ENCODE measurements around the gene UNC79.

UNC79 gene

DNA sequence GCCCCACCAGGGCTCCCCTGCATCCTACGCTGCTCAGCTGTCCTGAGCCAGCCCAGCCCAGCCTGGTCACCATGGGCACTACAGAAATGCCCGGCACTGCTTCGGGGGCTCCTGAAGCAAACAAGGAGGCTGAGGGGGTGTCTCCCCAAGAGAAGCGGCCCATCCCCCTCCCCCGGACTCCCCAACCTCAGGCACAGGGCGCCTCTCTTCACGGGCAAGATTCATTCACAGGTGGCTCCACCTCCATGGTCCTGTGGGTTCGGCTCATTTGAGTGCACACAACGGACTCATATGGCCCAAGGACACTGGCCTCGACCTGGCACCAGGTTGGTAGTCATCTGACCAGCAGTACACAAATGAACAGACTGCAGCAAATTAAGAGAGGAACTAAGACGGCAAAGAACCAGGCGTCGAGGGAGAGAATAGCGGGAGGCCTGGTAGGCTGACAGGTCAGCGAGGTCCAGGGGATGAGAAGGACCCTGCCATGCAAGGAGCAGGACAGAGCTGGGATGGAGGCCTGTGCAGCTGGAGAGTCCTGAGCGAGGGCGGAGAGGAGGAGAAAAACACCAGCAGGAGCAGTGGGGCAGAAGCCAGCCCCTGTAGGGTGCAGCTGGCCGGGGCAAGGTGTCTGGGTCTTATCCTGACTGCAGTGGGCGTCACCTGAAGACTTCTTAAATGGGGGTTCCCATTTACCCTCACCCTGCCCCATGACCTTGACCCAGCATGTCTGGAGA, 297.3 kb downstream of the UNC79 start:
- DNase-seq (ENCODE audit: low spot score): no peak

DNA sequence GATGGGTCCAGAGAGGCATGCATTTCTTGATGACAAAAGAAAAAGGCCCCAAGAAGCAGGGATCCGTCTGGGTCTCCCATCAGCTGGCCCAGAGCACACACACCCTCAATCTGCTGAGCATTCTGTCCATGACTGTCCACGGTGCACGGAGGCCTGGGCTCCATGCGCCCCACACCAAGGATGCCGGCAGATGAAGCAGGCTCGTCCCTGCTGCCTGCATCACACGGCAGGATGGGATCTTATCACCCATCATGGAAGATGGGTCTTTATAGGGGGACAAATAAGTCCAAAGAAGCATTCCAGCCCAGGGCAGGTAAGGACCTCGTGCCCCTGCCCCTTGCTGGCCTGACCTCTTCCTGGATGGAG, 297.9 kb downstream of the UNC79 start:
- DNase-seq (ENCODE audit: low spot score): no peak

DNA sequence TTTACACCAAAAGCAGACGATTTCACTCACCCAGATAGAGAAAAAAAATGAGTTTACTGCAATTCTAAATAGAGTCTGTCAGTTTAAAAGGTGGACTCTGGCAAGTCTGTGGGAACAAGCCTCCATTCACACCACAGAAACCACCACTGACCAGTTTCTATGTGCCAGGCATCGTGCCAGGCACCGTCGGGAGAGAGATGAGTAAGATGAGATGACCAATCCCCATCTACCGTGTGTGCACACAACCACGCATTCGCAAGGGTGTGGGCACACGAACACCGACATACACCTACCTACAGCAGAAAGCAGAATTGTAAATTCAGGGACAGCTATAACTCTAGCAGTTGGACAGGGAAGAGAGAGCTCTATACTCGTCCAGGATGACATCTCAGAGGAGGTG, 299.3 kb downstream of the UNC79 start:
- DNase-seq (ENCODE audit: low spot score): no peak

DNA sequence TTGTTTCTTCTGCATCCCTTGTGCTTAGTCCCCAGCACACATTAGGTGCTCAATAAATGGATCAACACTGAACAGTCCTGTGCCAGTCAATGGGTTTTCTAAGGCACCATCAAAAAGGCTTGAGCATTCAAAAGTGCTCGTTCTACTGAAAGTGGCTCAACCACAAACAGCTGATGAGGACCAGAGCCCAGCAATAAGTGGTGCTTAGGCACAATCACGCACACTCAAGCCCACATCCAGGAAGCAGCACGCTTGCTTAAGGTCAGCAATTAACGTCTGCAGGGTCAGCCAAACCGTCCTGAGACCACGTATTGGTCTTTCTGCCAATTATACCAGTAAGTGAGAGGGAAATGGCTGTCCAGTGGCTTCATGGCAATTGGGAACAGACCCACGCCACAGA, 301.0 kb downstream of the UNC79 start:
- DNase-seq (ENCODE audit: low spot score): no peak

DNA sequence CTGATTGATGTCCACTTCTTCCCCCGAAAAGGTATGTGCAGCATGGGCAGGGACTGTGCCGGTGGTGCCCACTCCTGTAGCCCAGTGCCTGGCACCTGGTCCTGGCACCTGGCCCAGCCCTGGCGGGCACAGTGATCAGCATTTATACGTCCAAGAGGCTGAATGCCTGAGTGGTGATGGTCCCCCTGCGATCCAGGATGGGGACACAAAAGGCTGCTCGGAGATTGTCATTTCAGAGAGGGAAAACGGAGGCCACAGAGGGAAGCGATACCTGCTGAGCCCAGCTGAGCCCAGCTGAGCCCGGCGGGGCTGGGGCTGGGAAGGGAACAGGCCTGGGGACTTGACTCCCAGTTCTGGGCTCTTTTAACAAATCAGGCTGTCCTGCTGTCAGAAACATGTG, 301.8 kb downstream of the UNC79 start:
- DNase-seq (ENCODE audit: low spot score): no peak

DNA sequence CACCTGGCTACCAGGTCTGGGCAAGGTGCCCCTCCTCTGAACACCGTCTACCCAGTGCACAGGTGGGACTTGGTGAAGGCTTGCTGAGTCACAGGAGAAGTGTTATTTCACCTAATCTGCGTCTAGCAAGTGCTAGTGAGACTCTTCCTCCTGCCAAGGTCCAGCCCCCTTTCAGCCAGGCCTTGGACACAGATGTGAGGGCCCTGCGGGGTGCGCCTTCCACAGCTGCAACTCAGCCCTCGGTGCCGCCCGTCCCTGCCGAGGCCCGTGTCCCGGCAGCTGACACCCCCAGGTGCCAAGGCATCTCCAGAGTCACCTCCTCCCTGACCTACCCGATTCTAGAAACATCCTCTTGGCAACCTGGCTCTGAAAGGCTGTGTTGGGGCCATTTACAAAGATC, 302.5 kb downstream of the UNC79 start:
- no peak for DNase-seq (ENCODE audit: low spot score)

DNA sequence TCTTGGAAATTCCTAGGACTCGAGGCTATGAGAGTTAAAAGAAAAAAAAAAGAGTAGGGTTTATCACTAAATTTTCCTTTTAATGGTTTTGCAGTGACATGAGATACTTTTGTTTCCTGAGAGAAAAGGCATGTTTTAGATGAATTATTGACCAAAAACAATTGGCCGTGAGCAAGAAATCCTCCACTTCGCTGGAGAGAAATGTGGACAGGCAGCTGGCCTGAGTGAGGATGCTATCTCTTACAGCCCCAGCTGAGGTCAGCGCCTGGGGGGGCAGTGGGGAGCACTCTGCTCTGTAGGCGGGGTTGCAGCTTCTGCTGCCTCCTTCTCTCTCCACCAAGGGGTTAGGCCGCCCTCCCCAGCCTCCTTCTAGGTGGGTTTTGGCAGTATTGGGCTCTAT, 302.9 kb downstream of the UNC79 start:
- no peak for DNase-seq (ENCODE audit: low spot score)

DNA sequence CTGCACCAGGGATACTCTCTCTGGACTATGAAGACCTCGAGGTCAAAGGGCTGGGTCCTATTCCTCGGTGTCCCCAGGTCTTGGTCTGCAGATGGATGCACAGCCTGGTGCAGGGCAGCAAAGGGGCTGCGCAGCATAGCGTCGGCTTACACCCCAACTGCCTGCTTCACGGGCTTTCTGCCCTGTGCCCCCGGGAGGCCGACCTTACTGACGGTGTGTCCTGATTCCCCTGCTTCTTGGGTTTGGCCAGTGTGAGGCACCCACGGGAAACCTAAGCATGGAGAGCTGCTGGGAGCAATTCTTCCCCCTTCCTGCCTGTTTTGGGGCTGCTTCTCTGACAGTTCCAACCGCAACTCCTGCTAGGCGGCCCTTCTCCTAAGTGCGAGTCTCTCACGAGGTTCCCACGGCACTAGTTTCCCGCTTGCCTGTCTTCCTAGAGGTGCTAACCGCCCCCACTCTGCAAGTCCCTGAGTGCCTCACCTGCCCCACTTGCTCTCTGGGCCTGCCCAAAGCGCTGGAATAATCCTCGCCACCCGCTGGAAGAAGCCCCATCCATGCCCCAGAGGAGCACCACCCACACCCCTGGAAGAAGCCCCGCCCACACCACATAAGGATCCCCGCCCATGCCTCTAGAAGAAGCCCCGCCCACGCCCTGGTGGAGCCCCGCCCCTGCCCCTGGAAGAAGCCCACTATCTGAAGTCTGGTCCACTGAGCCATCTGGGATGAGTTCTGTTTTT, 303.5 kb downstream of the UNC79 start:
- DNase-seq (ENCODE audit: low spot score): no peak

DNA sequence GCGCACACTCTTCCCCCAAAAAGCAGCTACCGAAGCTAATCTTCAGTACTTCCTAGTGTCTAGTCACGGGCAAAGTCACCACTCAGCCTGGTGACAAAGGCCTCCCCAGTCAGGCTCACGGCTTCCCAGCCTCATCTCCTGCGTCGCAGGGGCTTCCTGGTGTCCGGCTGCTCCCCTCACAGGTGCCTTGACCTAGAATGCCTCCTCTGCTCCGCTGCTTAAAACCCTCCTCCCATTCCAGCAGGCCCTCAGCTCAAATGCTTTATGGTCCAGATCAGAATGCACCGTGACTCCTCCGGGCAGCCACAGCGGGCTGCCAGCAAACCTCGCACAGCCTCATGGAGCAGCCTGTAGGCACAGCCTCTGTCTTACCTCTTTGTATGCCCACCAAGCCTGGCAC, 304.5 kb downstream of the UNC79 start:
- no peak for DNase-seq (ENCODE audit: low spot score)

DNA sequence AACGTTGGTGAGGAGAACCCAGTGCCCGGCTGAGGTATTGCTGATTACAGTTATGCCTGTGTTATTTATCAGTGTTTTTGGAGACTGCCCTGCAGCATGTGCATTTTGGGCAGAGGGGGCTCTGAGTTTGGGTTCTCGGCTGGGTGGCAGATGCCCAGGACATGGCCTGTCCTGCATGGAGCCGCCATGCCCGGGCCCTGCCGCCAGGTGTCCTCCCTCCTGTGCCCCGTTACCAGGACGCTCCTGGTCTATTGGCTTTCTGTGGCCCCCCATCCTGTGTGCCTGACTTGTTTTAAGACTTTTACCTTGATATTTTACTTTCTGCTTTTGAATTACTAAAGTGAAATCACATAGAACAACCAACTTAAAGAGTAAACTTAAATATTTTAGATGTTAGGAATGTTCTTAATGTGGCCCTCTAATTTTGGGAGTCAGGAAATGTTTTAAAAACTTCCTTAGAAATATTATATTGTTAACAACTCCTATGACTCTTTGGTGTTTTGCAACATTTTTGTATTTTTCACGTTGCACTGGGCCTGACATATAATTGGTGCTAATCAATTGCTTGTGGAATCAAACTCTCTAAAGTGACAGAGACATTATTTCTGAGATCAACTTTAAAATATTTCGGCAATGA, 305.8 kb downstream of the UNC79 start:
- no peak for DNase-seq (ENCODE audit: low spot score)

DNA sequence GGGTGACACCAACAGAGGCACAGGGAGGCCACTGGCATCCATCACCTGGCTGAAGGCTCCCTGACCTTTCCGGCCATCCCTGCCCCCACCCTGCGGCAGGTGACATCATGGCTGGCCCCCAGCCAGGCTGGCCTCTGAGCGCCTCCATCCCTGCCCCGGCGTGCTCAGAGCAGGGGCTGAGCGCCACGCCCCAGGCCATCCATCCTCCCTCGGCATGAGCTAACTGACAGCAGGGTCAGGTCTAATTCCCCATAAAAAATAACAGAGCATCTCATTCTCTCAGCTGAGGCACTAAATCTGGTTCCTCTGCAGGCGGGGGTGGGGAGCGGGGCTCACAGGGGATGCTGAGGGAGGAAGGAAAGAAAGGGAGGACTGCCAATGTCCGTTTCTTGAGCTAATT, 306.9 kb downstream of the UNC79 start:
- DNase-seq (ENCODE audit: low spot score): no peak

DNA sequence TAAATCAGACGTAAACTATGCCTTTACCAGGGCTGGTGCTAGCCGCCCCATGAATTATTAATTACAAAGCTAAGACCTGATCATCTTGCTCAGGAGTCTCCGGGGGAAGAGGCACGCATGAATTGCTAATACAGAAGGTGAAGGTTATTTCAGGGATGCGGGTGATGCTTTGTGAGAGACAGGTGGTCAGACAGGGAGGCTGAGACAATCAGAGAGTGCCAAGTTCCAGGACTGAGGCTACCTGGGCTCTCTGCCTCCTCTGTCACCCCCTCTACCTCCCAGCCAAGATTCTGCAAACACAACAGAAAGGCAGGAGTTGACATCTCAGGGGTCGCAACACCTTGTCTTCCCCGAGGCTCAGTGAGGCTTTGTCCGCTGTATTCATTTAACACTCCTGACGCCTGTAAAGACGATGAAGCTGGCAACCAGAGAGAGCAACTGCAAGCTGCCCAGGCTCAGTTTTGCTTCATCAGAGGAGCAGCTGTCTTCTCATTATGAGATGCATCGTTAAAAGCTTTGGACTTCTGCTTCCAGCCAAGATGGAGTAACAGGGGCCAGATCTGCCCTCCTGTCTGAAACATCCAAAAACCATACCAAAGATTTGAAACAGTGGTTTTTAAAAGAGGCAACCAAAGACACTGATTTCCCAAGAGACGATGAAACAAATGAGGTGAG, 311.0 kb downstream of the UNC79 start:
- no peak for DNase-seq (ENCODE audit: low spot score)

DNA sequence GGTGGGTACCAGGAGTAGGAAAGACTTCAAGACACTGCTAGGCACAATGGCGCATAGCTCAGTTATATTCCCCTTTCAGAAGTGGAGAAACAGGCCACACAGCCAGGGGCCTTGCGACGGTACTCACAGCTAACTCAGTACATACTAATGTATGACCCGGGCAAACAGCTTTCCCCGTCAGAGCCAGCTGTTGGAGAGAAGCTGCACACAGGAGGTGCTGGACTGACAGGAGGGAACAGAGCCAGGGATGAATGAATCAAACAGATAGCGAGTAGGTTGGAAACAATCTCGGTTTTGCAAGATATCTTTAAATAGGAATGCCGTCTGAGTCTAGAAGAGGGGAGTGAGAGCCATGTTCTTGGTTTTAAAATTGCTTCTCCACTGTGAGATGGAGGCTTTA, 312.0 kb downstream of the UNC79 start:
- DNase-seq (ENCODE audit: low spot score): no peak

DNA sequence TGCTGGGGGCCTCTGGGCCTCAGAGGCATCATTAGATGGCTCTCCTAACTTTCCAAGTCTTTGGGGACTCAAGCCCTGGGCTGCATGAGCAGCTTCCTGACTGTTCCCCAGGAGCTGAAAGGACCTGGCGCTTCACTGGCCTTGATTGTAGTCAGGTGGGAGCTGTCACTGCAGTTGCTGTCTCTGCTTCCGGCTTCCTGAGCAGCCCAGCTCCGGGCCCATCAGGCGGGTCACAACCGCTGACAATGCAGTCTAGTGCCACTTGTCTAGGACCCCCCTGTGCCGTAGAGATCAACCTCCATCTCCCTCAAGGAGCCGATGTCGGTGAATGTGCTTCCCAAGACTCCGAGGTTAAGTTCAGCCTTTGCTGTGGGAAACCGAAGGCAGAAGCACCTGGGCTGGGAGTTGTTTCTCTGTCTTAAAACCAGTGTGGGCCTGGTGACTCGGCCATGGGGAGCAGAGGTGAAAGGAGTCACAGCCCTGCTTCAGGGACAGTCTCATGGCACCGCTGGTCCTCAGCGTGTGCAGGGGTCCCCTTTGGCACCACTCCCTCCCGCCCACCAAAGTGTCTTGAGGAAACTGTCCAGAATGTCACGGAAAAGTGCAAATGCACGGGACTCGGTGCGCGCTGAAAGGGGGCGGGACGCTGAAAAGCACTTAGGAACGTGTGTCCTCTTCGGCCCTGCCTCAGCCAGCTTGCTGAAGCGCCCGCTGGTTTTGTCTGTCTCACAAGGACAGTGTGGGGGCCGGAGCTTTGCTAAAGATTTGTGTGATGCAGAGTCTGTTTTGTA, 312.7 kb downstream of the UNC79 start:
- DNase-seq (ENCODE audit: low spot score): no peak

DNA sequence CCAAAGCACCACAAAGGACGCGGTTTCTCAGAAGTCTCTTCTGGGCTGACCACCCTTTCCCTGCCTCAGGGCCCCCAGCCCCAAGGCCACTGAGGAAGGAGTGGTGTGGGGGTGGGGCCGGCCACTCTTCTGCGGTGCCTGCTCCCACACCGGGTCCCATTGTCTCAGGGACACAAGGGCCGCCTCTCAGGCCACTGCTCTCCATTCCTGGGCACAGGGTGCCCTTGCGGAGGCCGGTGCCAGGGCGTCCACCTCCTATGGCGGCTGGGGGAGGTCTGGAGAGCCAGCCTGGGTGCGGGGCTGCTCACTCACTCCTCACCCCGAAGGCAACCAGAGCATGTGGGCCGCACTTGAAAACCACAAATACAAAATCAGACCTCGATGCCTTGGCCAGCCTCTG, 313.4 kb downstream of the UNC79 start:
- no peak for DNase-seq (ENCODE audit: low spot score)

DNA sequence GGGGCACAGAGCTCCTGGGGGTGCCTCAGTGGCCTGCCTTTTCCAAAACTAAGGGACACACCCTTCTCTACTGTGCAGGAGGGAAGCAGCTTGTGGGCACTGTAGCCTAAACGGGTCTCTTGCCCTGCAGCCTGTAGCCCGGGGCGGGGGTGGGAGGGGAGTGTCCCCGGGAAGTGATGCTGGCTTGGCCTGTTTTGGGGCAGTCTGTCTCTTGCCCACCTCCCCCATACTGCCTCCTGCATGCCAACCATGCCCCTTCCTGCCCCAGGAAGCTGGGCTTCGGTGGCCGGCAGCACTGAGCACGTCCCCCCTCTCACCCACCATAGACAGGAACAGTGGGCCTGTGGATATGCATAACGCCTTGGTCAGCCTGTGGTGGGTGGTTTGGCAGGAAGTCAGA, 314.1 kb downstream of the UNC79 start:
- DNase-seq (ENCODE audit: low spot score): no peak

DNA sequence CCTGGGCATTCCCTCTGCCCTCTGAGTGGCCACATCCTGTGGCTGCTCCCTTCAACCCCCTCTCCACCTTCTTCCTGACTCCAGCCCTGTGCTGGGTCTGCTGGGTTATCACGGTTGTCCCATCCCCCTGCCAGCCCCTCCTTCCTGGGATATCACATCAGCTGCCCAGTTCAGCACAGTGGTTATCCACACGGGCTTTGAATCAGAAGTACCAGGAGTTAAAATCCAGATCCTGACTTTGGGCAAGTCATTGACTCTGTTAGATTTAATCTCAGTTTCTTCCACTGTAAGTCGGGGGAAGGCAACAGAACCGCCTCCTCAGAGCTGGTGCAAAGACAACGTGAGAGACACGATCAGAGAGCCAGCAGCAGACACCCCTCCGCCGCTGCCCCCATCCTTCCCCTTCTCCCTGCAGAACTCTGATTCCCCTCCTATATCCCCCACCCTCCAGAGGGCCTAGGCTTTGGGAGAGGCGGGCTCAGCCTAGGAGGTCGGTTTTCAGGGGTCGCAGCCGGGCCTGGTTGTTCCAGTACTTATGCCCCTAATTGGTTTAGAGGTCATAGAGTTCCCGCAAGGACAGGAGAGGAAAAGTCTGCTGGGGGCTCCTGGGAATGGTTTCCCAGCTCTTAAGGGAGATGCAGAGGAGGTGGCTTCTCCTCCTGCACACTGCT, 315.0 kb downstream of the UNC79 start:
- DNase-seq (ENCODE audit: low spot score): no peak

DNA sequence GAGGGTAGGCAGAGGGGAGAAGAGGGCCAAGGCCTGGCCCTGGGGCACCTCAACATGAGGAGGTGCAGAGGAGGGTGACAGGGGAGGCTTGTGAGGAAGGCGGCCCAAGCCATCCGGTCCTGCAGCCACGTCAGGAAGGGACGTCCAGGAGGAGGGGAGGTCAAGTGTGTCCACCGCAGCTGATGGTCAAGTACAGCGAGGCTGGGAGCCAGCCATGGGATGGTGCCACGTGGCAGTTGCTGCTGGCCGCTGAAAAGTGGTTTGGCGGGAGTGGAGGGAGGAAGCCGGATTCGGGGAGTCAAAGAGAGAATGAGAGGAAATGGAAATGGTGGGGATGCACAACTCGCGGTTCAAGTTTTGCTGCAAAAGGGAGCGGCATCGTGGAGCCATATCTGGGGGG, 316.4 kb downstream of the UNC79 start:
- no peak for DNase-seq (ENCODE audit: low spot score)

DNA sequence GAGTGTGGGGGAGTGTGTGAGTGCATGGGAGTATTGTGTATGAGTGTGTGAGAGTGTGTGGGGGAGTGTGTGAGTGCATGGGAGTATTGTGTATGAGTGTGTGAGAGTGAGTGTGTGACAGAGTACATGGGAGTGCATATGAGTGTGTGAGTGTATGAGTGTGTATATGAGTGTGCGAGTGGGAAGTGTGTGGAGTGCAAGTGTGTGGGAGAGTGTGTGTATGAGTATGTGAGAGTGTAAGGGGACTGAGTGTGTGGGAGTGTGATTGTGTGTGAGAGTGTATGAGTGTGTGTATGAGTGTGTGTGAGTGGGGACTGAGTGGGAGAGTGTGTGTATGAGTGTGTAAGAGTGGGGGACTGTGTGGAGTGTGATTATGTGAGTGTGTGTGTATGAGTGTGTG, 316.8 kb downstream of the UNC79 start:
- no peak for DNase-seq (ENCODE audit: low spot score)

DNA sequence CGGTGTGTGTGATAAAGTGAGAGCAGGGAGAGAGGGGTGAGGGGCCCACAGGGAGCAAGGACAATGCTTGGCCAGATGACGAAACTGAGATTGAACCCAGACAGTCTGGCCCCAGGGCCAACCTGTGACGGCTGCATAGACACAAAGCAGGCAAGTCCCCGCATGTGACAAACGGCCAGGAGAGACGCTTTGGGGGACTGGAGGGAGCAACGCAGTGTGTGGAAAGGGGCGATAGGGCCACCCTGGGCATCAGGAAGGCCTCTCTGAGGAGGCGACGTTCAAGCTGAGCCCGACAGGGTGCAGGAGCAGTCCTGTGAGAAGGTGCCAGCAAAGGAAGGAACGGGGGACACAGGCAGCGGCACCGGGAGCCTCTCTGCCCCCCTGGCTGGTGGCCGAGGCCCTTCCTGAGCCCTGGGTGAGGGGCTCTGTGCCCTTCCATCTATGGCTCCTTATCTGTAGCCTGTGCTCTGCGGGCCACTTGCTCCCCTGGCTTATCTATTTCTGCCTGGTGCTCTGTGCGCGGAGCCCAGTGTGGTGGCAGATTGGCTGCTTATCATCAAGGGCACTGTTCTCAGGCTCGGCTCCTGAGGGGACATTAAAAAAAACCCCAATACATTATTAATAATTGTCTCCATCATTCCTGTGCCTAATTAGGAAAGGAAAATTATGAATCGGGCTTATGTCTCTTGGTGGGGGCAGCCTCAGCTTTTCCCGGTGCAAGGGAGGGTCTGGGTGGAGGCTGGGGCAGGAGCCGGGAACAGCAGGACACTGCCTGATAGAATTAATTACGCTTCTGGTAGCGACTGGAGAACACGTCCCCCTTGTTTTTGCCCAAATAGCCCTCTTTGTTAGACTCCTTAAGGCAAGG, 317.7 kb downstream of the UNC79 start:
- DNase-seq (ENCODE audit: low spot score): no peak

DNA sequence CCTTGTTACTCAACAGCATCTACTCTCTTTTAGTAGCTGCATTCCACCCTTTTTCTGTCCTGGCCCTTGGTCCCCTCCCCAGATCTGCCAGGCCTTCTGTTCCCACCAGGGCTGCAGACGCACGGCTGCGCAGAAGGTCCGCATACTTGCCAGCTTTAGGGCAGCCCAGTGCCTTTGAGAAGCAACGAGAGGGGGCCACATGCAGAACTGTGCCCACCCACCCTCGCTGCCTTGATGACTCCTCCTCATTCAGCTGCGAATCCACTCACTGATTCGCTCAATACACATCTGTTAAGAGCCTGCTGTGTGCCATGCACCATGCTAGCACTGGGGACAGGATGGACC, 318.3 kb downstream of the UNC79 start:
- DNase-seq (ENCODE audit: low spot score): no peak

All from AG08396 (cell line).